ENCODE results near the gene NTN4. TPM values are rescaled to one million over a fixed set of nuclear protein-coding genes. Genes with fewer than 3 reads are reported as not detected.

NTN4 gene
- total RNA-seq, 1 experiment from 2014 or later = 0.17 TPM

GRCh38 chr12:95739561-95740313 lies 50.8 kb downstream of the NTN4 start:
- no peak overlapping the region for H3K27ac Mint-ChIP-seq
- no peak overlapping the region for H3K9ac ChIP-seq (ENCODE audit: extremely low read depth, insufficient read length, low read length)
- H3K4me2 ChIP-seq (ENCODE audit: insufficient read depth, insufficient read length, low read length) = no peak overlapping the region
- H3K18ac ChIP-seq (ENCODE audit: insufficient read length, low read depth, low read length) = no peak overlapping the region
- H3K4me1 Mint-ChIP-seq = no peaks in the 10 kb centered on the region
- no CpG with 5 or more reads among the region's 13 CpGs for WGBS (ENCODE audit: extremely low coverage, insufficient read length, low lambda C conversion rate)
- H3K27me3 Mint-ChIP-seq (ENCODE audit: low read depth) = no peaks in the 10 kb centered on the region
- no peak overlapping the region for H3K4me3 Mint-ChIP-seq
- H3K27ac ChIP-seq (ENCODE audit: insufficient read length, low read depth, low read length) = no peak overlapping the region
- no peak overlapping the region for H2AK5ac ChIP-seq (ENCODE audit: insufficient read length, low read length)
- no peak overlapping the region for H3T11ph ChIP-seq (ENCODE audit: low read length)
- no peaks in the 10 kb centered on the region for H3K9me3 Mint-ChIP-seq
- no peak overlapping the region for H2AFZ ChIP-seq (ENCODE audit: low read length)
- H3K4me1 ChIP-seq (ENCODE audit: insufficient read depth, low read length) = no peaks in the 10 kb centered on the region
- H3K27me3 ChIP-seq (ENCODE audit: insufficient read depth, low read length) = no peaks in the 10 kb centered on the region
- no peak overlapping the region for H2BK20ac ChIP-seq (ENCODE audit: low read depth, low read length, poor library complexity, severe bottlenecking)
- H2BK120ac ChIP-seq (ENCODE audit: low read depth, low read length, poor library complexity, severe bottlenecking) = no peak overlapping the region
- H4K8ac ChIP-seq (replicated peaks; ENCODE audit: insufficient read length, low read depth, low read length) = no peak overlapping the region
- no peak for DNase-seq
- H3K79me2 ChIP-seq (ENCODE audit: insufficient read depth, low read length) = no peaks in the 10 kb centered on the region
- H2BK5ac ChIP-seq (ENCODE audit: insufficient read length, low read length) = no peak overlapping the region
- no peaks in the 10 kb centered on the region for H4K20me1 ChIP-seq (ENCODE audit: control insufficient read depth, insufficient read depth, insufficient read length)
- H3K36me3 Mint-ChIP-seq (ENCODE audit: insufficient read depth in 1 of 3, low read depth in 3 of 3) = peaks cover 0 to 1% (median 0%) of the 10 kb centered on the region in 3 experiments; a peak in 2 of 7 replicates
- H3K23ac ChIP-seq (ENCODE audit: insufficient read length, low read depth, low read length) = no peak overlapping the region
- no peak overlapping the region for H4K5ac ChIP-seq (ENCODE audit: insufficient read length, low read depth, low read length)
- no peak overlapping the region for H4K91ac ChIP-seq (ENCODE audit: insufficient read length, low read depth, low read length)
- no peaks in the 10 kb centered on the region for H3K9me3 ChIP-seq (ENCODE audit: control insufficient read depth, low read depth, low read length)
- H3K23me2 ChIP-seq (ENCODE audit: insufficient read length, low read depth, low read length, poor library complexity, severe bottlenecking) = no peaks in the 10 kb centered on the region
- H2BK15ac ChIP-seq (ENCODE audit: low read depth, low read length) = no peak overlapping the region
- H3K56ac ChIP-seq (ENCODE audit: insufficient read length, low read depth, low read length) = no peak overlapping the region
- no peak overlapping the region for H2BK12ac ChIP-seq (ENCODE audit: insufficient read length, low read depth, low read length)
- H3K14ac ChIP-seq (ENCODE audit: insufficient read depth, low read length) = no peak overlapping the region
- no peak overlapping the region for H3K4ac ChIP-seq (ENCODE audit: low read depth, low read length)
- TF ChIP-seq CTCF (conservative IDR thresholded peaks at IDR 0.05) = no peak
- H3K79me1 ChIP-seq (ENCODE audit: insufficient read depth, low read depth, low read length, poor library complexity, severe bottlenecking) = no peaks in the 10 kb centered on the region
